GM18873 (cell line): ENCODE results near the gene STEAP1.

ENCODE experiments used
- ATAC-seq: cut with Tn5 transposase; IDR thresholded peaks from one replicate; pipeline ENCODE4 v1.9.1; 2021; ENCODE audit warnings: mild to moderate bottlenecking, moderate library complexity, moderate number of reproducible peaks; ENCODE audit not compliant: unreplicated experiment, low FRiP score

The STEAP1 gene

DNA sequence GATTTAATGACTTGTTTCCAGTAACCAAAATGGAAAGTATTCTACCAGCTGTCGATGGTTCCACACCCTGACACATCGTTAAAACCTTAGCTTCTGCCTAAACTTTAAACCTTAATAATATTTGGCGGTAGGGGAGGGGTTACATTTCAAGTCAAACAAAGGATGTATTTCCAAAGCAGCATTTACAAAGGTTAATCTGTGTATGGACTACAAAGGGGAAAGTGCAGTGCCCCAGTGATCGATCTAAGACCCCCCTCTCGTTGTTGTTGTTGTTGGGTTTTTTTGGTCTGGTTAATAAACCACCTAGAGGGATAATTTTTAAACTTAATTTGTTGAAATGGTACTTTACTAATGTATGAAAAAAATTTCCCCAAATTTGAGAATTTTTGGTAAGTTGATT is 56.2 kb downstream of the STEAP1 start:
- ATAC-seq, result no peak

- ATAC-seq, result no peak
These were observed 56.7 kb downstream of the STEAP1 start for GRCh38 chr7:90210981-90211380.

DNA sequence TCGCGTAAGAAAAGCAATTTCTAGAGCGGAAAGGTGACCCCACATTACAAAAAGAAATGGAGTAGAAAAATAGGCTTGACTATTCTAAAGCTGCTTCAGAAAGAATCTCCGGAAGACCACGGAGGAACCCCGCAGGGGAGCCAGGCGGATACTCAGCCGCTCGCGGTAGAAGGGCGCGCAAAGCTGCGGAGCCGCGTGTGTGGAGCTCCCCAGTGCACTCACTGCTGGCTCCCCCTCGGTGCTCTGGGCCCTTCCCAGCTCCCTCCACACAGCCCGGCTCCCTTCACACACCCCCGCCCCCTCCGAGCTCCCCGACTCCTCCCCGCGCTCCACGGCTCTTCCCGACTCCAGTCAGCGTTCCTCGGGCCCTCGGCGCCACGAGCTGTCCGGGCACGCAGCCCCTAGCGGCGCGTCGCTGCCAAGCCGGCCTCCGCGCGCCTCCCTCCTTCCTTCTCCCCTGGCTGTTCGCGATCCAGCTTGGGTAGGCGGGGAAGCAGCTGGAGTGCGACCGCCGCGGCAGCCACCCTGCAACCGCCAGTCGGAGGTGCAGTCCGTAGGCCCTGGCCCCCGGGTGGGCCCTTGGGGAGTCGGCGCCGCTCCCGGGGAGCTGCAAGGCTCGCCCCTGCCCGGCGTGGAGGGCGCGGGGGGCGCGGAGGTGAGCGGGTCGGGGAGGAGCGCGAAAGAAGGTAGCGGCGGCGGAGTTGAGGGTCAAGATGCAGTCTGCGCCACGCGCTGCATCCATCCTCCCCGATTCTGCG is 57.3 kb downstream of the STEAP1 start, which contains the start of gene STEAP2:
STEAP2 (plus strand) TSS at position 350 of the 758 bp plus-strand sequence. CDS start 13,343 bp downstream, outside the sequence.
- ATAC-seq, result no peak

GRCh38 chr7:90212149-90212495 is 57.9 kb downstream of the STEAP1 start:
- ATAC-seq, result no peak

DNA sequence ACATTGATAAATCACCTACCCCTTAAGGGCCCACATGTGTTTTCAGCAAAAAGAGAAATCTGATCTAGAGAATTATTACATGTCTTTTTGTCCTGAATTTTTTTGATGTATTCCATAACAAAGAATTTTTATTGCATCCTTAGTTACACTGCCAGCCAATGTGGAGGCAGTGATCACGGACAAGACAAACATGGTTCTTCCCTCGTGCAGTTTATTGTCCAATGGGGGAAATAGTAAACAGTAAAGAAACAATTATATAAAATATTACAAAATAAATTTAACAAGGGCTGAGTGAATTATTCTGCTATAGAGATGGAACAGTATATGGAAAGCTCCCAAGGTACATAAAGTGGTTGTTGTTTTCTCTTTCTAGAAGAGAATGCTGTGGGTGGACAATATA is 59.3 kb downstream of the STEAP1 start:
- ATAC-seq, result no peak
